ENCODE data around the gene PER3. TPM values are rescaled to one million over a fixed set of nuclear protein-coding genes. Genes with fewer than 3 reads are reported as not detected.
A peak's percentile ranks its signal among the peaks of the same experiment; 100 is the strongest.

Gene PER3
- total and polyA plus RNA-seq, 2 donors (not counting 1 experiment from before 2014, with no cell fraction given): 16.6 to 18.8 TPM

DNA sequence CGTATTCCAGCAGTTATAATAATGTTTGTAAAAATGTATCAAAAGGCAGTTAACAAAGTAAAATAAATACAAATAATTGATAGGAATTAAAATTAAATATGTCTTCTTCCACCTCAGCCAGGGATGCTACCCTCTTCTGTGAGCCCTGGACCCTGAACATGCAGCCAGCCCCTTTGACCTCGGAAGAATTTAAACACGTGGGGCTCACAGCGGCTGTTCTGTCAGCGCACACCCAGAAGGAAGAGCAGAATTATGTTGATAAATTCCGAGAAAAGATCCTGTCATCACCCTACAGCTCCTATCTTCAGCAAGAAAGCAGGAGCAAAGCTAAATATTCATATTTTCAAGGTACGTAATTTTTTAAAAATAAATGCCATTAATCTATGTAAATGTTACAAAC is 42.3 kb downstream of the PER3 start:
- H2AFZ ChIP-seq (ENCODE audit: low read length): no peak overlapping the region
- H3K4me1 ChIP-seq (ENCODE audit: control insufficient read depth, extremely low read depth, insufficient read depth, low read length): no peaks in the 10 kb centered on the region
- TF ChIP-seq, protein P1, sequence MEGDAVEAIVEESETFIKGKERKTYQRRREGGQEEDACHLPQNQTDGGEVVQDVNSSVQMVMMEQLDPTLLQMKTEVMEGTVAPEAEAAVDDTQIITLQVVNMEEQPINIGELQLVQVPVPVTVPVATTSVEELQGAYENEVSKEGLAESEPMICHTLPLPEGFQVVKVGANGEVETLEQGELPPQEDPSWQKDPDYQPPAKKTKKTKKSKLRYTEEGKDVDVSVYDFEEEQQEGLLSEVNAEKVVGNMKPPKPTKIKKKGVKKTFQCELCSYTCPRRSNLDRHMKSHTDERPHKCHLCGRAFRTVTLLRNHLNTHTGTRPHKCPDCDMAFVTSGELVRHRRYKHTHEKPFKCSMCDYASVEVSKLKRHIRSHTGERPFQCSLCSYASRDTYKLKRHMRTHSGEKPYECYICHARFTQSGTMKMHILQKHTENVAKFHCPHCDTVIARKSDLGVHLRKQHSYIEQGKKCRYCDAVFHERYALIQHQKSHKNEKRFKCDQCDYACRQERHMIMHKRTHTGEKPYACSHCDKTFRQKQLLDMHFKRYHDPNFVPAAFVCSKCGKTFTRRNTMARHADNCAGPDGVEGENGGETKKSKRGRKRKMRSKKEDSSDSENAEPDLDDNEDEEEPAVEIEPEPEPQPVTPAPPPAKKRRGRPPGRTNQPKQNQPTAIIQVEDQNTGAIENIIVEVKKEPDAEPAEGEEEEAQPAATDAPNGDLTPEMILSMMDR (conservative IDR thresholded peaks at IDR 0.05 in 1 of 2, IDR thresholded peaks at IDR 0.05 in 1 of 2; ENCODE audit: low read depth in 1 of 2, low read length in 2 of 2): no peak
- no peak for TF ChIP-seq EZH2 (IDR thresholded peaks at IDR 0.05; ENCODE audit: low read length, missing control alignments)
- H3K4me2 ChIP-seq (ENCODE audit: extremely low read depth, insufficient read depth, low read length): no peak overlapping the region
- H4K20me1 ChIP-seq (ENCODE audit: control insufficient read depth, extremely low read depth, insufficient read depth, low read length): no peaks in the 10 kb centered on the region
- H3K9ac ChIP-seq (ENCODE audit: insufficient read depth, low read length): no peak overlapping the region
- no peak overlapping the region for H3K27ac ChIP-seq (ENCODE audit: insufficient read depth, low read length)
- no peak for DNase-seq (ENCODE audit: low read depth in 2 of 2)
- H3K27me3 ChIP-seq (ENCODE audit: control insufficient read depth, insufficient read depth, low read length): no peaks in the 10 kb centered on the region
- no peaks in the 10 kb centered on the region for H3K79me2 ChIP-seq (ENCODE audit: control insufficient read depth, insufficient read depth, low read length)
- H3K9me3 ChIP-seq (ENCODE audit: control insufficient read depth, insufficient read depth, low read depth, low read length): no peaks in the 10 kb centered on the region
- H3K4me3 ChIP-seq (replicated peaks in 1 of 4; ENCODE audit: control extremely low read depth in 1 of 4, insufficient read depth in 1 of 4, low read depth in 3 of 4, low read length in 4 of 4): peak overlapping the region in 1 of 4 experiments; percentile 76
- H3K36me3 ChIP-seq (ENCODE audit: control insufficient read depth, insufficient read depth, low read length): peaks cover 5% of the 10 kb centered on the region

DNA sequence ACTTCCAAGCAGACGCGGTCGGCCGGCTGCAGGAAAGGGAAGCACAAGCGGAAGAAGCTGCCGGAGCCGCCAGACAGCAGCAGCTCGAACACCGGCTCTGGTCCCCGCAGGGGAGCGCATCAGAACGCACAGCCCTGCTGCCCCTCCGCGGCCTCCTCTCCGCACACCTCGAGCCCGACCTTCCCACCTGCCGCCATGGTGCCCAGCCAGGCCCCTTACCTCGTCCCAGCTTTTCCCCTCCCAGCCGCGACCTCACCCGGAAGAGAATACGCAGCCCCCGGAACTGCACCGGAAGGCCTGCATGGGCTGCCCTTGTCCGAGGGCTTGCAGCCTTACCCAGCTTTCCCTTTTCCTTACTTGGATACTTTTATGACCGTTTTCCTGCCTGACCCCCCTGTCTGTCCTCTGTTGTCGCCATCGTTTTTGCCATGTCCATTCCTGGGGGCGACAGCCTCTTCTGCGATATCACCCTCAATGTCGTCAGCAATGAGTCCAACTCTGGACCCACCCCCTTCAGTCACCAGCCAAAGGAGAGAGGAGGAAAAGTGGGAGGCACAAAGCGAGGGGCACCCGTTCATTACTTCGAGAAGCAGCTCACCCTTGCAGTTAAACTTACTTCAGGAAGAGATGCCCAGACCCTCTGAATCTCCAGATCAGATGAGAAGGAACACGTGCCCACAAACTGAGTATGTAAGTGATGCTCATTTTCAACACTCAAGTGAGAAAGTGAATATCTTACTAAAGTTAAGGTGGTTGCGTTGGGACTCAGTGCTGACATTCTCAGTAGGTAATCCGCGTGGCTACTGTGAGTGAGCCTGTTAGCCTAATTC is 43.2 kb downstream of the PER3 start:
- TF ChIP-seq EZH2 (IDR thresholded peaks at IDR 0.05; ENCODE audit: low read length, missing control alignments): no peak
- TF ChIP-seq, protein P1 (conservative IDR thresholded peaks at IDR 0.05 in 1 of 2, IDR thresholded peaks at IDR 0.05 in 1 of 2; ENCODE audit: low read depth in 1 of 2, low read length in 2 of 2): no peak
- Histone ChIP-seq H3K79me2 (ENCODE audit: control insufficient read depth, insufficient read depth, low read length) (no peaks in the 10 kb centered on the region), H3K4me1 (ENCODE audit: control insufficient read depth, extremely low read depth, insufficient read depth, low read length) (no peaks in the 10 kb centered on the region), H3K36me3 (ENCODE audit: control insufficient read depth, insufficient read depth, low read length) (peaks cover 5% of the 10 kb centered on the region), H3K4me2 (ENCODE audit: extremely low read depth, insufficient read depth, low read length) (no peak overlapping the region), H3K27ac (ENCODE audit: insufficient read depth, low read length) (no peak overlapping the region), H3K4me3 (replicated peaks in 1 of 4; ENCODE audit: control extremely low read depth in 1 of 4, insufficient read depth in 1 of 4, low read depth in 3 of 4, low read length in 4 of 4) (peak overlapping the region in 2 of 4 experiments; percentile 40 to 76), H2AFZ (ENCODE audit: low read length) (no peak overlapping the region), H4K20me1 (ENCODE audit: control insufficient read depth, extremely low read depth, insufficient read depth, low read length) (no peaks in the 10 kb centered on the region), H3K27me3 (ENCODE audit: control insufficient read depth, insufficient read depth, low read length) (no peaks in the 10 kb centered on the region), H3K9me3 (ENCODE audit: control insufficient read depth, insufficient read depth, low read depth, low read length) (no peaks in the 10 kb centered on the region), H3K9ac (ENCODE audit: insufficient read depth, low read length) (no peak overlapping the region)
- peak in 1 of 2 donors; percentile 53 for DNase-seq (ENCODE audit: low read depth in 2 of 2)

DNA sequence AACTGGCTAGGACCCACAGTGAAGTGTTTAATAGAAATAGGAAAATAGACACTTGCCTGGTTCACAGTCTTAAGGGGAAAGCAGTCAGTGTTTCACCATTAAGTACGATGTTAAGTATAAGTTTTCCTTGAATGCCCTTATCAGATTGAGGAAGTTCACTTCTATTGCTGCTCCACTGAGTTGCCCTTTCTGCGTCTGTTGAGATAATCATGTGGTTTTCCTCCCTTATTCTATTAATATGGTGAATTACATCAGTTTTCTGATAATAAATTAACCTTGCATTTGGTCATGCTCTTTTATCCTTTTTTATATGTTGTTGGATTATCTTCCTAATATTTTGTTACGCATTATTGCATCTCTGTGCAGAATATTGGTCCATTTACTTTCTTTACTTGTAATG is 47.4 kb downstream of the PER3 start:
- H3K9ac ChIP-seq (ENCODE audit: insufficient read depth, low read length): no peak overlapping the region
- DNase-seq (ENCODE audit: low read depth in 2 of 2): no peak
- no peaks in the 10 kb centered on the region for H3K9me3 ChIP-seq (ENCODE audit: control insufficient read depth, insufficient read depth, low read depth, low read length)
- H3K4me2 ChIP-seq (ENCODE audit: extremely low read depth, insufficient read depth, low read length): no peak overlapping the region
- H3K27me3 ChIP-seq (ENCODE audit: control insufficient read depth, insufficient read depth, low read length): no peaks in the 10 kb centered on the region
- H3K79me2 ChIP-seq (ENCODE audit: control insufficient read depth, insufficient read depth, low read length): no peaks in the 10 kb centered on the region
- peaks cover 8% of the 10 kb centered on the region for H3K36me3 ChIP-seq (ENCODE audit: control insufficient read depth, insufficient read depth, low read length)
- no peak overlapping the region for H3K27ac ChIP-seq (ENCODE audit: insufficient read depth, low read length)
- TF ChIP-seq, protein P1 (conservative IDR thresholded peaks at IDR 0.05 in 1 of 2, IDR thresholded peaks at IDR 0.05 in 1 of 2; ENCODE audit: low read depth in 1 of 2, low read length in 2 of 2): no peak
- no peak for TF ChIP-seq EZH2 (IDR thresholded peaks at IDR 0.05; ENCODE audit: low read length, missing control alignments)
- H3K4me3 ChIP-seq (replicated peaks in 1 of 4; ENCODE audit: control extremely low read depth in 1 of 4, insufficient read depth in 1 of 4, low read depth in 3 of 4, low read length in 4 of 4): no peak overlapping the region
- no peak overlapping the region for H2AFZ ChIP-seq (ENCODE audit: low read length)
- H4K20me1 ChIP-seq (ENCODE audit: control insufficient read depth, extremely low read depth, insufficient read depth, low read length): no peaks in the 10 kb centered on the region
- no peaks in the 10 kb centered on the region for H3K4me1 ChIP-seq (ENCODE audit: control insufficient read depth, extremely low read depth, insufficient read depth, low read length)

All from fibroblast of lung (primary cell).